Measurements from ENCODE around the gene PROB1.
"Not testable (repeated sequence)": the region's sequence is repeated elsewhere in the genome, so short reads cannot be mapped to it uniquely, and the experiment has no call there.

Gene PROB1

DNA sequence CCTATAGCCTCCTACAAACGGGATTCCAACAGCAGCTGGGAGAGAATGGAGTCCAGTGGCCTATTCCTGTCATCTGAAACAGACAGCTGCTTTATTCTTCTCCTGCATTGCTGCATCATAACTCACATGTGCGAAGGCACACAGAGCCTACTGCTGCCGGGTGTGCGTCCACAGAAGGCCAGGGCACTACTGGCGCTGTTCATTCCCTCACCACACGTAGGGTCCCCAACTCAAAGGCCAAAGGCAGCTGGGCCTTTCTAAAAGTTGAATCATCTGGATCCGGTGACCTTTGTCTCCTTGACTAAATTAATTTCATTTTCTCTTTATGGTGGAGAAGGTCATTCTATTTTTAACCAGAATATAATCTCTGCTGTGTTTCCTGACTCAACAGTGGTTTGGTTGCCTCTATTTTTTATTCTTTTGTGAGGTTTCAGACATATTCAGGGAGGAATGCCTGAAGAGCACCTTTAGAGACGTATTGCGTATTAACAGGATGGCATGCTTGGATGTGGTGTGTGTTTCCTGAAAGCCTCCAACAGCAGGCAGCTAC lies 19.8 kb upstream of the PROB1 start:
- DNase-seq (ENCODE audit: low read depth) = no peak

DNA sequence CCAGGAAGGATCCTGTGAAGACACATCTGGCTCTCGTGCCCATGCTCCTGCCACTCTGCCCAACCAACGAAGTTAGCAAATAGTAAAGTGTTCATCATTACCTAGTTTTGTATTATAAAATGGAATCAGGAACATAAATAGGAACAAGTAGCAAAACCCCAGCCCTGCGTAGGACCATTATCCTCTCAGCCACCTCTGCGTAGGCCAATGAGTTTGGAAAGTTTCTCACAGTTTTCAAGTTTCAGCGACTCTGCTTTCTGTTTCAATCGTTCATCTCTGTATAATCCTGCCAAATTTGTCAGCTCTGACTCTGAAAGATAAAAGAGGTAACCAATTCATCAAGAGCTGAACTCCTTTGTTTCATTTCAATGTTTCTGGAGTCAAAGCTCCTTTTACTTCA lies 19.1 kb upstream of the PROB1 start:
- no peak for DNase-seq (ENCODE audit: low read depth)

DNA sequence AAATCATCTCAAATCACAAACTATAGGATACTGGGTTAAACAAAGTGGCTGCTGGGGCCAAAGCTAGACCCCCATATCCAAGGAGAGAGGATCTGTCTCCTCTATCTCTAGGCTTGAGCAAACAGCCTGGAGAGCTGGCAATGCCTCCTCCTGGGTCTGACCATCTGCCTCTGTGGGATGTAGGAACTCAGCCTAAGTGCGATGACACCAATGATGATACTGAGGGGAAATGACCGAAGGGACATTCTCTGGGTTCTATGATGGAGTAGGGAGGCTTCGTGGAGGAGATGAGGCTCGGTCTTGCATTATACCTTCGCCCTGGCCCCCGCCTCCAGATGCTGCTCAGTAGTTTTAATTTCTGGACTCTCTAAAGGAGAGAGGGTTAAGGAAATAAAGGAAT lies 18.2 kb upstream of the PROB1 start:
- DNase-seq (ENCODE audit: low read depth) = no peak

DNA sequence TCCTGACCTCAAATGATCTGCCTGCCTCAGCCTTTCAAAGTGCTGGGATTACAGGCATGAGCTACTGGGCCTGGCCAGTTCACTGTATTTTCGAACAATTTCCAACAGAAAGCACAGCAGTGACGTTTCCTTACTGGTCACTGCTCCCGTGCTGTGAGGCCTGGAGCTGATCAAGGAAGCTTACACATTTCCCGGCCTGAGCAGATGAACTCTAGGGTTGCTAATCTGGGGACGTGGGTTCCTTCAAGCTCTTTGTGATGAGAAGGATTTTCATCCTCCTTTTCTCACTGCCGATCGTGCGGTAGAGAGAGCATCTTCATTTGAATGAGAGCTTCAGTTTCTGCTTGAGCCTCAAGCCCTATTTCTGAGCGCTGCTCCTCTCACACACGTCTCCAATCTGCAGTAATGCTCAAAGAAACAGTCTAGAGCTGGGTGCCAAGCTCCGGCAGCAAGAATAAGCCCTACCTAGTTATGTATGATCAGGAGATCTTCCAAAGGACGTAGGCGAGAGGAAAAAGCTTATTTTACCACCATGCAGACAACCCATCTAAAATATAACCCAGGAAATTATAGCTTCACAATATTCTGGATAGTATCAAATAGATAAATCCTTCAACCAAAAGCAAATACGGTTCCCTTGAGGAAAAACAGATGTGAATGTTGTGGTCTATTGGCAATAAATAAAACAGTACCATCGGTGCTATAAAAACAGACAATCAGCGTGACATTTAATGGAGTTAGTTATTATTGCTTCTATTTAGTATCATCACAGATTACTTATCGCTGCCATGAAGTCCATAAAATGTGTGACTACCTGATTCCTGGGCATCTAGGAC lies 16.3 kb upstream of the PROB1 start:
- DNase-seq (ENCODE audit: low read depth) = no peak

DNA sequence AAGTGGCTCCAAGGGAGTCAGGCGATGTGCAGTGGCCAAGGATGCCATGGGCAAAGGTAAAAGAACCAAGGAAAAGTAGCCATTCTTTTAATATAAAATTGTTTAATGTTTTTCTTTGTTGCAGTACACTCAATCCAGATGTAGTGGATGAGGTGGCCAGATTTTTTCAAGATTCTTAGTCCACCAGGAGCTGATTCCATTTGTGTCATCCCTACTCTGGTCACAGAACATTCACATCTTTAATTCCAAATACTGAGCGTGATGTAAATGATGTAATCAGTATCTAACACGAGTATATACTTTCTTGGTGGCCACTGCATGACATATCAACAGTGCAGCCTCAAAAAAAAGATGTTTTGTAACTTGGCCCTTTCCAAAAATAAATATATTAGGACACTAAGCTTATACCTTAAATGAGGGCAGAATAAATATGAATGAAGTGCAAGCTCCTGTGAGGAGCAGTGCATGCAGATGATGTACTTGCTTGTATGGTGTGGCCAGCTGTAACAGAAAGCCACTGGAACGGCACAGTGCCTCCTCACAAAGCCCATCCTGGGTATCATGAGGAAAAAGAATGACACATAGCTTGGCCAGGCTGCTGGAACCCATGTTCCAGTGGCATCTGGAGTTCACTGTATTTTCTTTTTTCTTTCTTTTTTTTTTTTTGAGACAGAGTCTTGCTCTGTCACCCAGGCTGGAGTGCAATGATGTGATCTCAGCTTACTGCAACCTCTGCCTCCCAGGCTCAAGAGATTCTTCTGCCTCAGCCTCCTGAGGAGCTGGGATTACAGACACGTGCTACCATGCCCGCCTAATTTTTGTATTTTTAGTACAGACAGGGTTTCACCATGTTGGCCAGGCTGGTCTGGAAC lies 15.5 kb upstream of the PROB1 start:
- DNase-seq (ENCODE audit: low read depth) = no peak

DNA sequence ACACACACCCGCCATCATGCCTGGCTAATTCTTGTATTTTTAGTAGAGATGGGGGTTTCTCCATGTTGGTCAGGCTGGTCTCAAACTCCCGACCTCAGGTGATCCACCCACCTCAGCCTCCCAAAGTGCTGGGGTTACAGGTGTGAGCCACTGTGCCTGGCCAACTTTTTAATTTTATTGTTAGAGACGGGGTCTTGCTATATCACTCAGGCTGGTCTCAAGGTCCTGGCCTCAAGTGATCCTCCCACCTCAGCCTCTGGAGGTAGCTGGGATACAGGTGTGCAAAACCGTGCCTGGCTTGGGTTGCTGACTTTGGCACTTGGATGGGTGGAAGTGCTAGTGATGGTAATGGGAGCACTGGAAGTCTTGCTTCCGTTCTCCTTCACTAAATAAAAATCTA lies 14.2 kb upstream of the PROB1 start:
- DNase-seq (ENCODE audit: low read depth) = not testable (repeated sequence)

DNA sequence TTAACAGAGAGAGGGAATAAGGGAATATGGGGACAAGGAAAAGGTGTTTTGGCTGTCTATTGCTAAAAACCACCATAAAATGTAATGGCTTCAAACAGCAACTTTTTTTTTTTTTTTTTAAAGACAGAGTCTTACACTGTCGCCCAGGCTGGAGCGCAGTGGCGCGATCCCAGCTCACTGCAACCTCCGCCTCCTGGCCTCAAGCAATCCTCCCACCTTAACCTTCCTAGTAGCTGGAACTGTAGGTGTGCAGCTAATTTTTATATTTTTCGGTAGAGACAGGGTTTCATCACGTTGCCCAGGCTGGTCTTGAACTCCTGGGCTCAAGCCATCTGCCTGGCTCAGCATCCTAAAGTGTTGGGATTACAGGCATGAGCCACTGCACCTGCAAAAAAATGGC lies 13.3 kb upstream of the PROB1 start:
- DNase-seq (ENCODE audit: low read depth) = no peak

DNA sequence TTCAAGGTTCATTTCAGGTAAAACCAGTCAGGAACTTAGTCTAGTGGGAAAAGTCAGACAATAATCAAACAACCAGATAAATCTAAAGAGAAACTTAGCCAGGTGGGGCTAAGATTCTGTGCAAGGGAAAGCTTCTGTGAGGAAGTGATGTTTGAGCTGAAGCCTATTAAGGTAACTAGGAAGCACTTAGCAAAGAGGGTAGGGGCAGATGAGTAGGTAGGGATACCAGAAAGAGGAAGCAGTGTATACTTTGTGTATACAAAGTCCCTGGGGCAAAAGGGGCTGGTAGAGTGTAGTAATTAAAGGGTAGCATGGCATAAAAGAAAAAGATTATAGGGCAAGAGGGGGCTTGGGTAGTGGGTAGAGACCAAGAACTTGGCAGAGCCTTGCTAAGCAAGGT lies 12.6 kb upstream of the PROB1 start:
- DNase-seq (ENCODE audit: low read depth) = no peak

DNA sequence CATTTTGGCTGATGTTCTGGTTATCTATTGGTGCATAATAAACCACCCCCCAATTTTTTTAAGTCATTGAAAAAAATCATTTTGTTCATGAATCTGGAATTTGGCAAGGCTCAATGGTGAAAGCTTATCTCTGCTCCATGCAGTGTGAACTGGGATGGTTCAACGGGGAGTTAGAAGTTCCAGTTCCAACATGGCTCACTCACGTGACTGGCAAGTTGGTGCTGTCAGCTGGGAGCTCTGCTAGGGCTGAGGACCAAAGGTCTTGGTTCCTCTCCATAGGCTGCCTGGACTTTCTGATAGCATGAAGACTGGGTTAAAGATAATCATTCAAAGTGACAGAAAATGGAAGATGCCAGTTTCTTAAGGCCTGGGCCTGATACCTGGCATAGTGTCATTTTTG lies 12.1 kb upstream of the PROB1 start:
- DNase-seq (ENCODE audit: low read depth) = no peak

DNA sequence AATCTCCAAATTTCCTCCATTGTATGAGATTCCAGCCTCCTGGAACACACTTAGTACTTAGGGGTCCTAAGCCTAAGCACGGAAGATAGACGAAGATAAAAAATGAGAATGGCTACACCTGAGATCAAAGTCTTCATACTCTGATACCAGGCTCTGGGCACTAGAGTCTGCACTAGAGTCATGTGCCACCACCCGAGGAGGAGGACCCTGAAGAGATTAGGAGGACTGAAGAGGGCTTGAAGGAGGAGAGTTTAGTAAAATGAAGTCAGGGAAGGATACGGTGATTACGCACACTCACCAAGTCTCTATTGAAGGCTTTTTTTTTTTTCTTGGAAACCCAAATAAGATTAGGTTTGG lies 9.6 kb upstream of the PROB1 start:
- no peak for DNase-seq (ENCODE audit: low read depth)

DNA sequence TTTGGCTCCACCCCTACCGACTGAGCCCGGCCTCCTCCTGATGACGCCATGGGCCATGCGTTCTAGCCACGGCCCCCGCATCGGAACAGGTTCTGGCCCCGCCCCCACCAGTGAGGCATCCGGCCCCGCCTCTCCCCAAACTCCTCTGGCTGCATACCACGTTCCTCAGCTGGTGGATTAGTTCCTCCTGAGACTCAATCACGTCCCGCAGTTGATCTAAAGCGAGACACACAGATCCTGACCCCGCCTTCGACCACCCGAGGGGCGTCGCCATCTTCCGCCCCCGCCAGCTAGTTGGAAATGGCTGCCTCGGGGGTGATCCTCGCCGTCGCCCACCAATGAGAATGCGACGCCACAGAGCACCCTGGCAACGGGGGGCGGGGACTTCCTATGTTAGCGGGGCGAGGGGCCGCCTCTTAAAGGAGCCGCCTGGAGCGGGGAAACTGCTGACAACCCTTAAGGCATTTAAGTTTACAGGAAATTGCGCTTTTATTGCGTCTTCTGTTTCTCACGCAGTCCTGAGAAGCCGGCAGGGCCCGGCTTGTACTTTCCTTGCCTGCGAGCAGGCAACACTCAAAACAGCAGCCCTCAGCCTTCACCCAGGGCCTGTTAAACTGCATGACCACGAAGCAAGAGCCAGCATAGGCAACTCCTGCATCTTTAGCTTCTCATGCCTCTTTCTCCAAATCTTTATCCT lies 9.0 kb upstream of the PROB1 start, which contains the start of gene SPATA24:
SPATA24 (minus strand) TSS at position 303 of the 697 bp plus-strand sequence; CDS start at position 274, 29 bp downstream.
- DNase-seq (ENCODE audit: low read depth) = peak; percentile 98

DNA sequence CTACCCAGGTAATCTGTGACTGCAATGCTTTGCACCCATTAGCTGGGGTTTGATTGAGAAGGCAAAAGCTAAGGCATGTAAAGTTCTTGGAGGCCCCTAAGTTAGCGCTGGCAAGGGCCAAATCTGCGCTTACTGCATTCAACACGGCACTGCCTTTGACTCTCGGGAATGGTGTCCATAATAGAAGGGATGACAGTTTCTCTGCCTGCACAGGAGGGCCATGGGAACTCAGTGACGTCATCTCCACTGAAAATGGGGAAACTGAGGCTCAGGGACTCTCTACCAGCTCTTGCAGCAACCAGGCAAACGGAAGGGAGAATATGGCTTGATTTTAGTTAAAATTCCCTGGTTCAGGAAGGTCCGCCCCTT lies 8.5 kb upstream of the PROB1 start:
- DNase-seq (ENCODE audit: low read depth) = no peak

DNA sequence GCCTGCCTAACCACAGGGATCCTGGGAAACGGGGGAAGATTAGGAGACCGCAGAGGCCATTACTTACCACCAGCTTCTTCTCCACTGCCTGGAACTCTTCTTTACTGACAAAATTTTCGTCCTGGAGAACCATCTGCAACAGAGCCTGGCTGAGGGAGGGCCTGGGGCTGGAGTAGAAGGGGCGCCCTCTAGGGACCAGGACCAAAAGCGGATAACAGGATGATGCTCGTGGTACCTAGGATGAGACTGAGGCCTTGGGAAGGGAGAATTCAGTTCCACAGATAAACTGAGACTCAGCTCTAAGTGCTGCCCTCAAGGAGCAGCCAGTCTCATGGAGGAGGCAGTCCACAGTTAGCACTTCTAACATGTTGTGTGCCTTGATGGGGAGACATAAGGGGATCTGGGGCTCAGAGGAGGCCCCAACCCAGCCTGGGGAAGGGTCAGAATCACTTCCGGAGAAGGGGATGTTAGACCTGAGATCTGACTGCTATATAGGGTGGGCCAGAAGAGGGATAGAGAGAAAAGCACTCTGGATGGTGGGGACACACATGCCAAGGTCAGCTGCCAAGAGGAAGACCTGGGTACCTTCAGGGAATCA lies 7.8 kb upstream of the PROB1 start:
- no peak for DNase-seq (ENCODE audit: low read depth)

DNA sequence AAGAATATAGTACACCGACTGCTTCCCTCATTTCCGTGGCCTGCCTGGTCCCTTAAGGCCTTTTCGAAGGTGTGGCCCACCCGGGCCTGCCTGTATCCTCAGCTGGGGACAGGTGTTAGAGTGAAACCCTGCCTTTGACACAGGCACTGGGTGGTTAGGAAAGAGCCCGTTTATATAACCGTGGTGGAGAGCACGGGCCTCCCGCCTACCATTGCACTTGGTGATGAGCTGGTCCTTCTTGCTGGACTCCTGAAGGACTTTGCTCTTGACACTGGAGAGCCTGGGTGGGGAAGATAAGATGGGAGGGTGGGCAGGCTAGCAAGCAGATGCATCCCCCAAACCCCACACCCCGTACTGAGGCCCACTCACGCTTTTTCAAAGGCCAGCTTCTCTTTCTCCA lies 6.6 kb upstream of the PROB1 start:
- no peak for DNase-seq (ENCODE audit: low read depth)

DNA sequence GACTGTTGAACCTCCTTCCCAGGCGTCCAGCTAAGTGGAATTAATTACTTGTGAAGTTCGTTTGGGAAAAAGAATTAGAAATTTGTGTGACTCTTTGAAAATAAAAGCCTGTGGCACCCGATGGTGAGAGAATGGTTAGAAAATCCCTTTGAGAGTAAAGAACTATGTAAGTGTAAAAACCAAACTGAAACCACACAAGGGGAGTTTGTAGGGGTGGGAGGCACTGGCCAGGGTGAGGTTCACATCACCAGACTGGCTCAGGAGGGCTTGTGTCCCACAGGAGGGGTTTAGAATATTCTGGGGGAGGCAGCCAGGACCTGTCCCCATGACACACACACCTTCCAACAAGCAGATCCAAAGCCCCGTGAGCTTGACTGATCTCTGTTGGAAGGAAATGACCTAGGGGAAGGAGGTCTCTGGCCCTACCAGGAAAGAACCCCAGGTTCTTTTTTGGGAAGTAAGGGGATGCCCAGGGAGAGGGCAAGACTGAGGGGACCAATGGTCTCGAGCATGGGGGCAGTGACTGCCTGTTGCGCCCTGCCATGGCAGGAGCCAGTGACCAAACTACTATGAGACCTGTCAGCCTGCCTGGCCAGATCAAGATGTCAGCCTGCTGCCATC lies 4.7 kb upstream of the PROB1 start:
- DNase-seq (ENCODE audit: low read depth) = no peak

DNA sequence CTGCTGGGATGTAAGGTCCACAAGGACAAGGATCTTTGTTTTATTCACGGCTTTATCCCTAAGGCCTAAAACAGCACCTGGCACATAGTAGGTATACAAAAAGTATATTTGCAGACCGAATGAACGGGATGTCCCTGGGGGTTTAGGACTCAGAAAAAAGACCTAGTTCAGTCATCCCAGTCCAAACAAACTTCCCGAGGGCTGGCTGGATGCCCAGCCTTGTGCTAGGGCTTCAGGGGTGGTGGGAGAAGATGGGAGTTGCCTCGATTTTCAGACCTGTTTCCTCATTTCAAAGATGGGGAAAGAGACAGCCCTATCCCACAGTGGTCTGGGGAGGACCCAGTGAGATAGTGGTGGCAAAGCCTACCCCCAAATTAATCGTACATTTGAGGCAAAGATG lies 3.0 kb upstream of the PROB1 start:
- DNase-seq (ENCODE audit: low read depth) = no peak

DNA sequence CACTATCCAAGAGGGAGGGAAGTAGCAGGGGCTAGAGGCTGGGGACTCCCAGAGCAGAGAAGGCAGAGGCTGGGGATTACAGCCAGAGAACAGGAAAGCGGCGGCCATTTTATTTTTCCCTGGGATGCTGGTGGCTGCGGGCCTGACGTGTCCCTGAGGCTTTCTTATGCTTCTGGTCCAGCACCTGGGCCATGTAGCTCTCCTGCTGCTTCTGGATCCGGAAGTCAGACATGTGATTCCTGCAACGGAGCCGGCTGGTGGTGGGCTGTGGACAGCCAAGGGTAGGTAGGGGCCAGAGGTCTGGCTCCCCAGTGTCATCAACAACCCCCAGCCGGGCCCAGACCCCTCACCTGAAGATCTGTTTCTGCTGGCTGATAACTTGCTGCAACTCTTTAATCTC lies 1.8 kb upstream of the PROB1 start:
- no peak for DNase-seq (ENCODE audit: low read depth)

DNA sequence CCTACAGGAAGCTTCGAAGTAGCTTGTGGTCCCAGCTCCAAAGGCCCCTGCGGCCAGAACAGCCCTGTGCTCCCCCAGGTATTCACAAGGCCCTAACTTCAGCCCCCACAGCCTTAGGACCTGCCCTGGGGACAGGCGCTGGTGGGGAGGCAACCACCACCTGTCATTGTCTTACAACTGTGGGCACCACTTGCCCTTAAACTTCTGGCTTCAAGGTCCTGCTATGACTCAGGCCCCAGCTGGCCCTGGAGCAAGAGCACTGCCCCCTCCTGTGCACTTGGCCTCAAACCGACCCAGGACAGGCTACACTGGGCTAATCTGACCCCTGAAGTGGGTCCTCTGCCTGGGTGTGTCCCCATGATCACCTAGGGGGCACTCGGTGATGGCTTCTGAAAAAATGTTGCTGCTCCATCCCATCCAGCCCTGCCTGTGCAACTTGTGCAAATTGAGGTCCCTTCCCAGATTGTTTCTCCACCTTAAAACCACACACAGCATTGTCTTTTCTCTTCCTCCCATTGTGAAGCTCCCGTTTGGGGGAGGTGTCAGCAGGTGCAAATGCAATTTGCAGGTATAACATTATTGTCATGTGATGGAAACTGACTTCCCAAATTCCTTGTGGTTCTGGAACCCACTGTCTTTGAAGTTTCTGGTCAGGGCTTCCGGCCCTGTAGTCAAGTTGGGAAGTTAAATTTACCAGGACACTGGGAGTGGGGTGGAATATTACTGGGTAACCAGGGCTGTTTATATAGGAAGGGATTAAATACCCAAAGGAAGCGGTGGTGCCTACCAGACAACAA lies 1.1 kb upstream of the PROB1 start:
- DNase-seq (ENCODE audit: low read depth) = no peak

DNA sequence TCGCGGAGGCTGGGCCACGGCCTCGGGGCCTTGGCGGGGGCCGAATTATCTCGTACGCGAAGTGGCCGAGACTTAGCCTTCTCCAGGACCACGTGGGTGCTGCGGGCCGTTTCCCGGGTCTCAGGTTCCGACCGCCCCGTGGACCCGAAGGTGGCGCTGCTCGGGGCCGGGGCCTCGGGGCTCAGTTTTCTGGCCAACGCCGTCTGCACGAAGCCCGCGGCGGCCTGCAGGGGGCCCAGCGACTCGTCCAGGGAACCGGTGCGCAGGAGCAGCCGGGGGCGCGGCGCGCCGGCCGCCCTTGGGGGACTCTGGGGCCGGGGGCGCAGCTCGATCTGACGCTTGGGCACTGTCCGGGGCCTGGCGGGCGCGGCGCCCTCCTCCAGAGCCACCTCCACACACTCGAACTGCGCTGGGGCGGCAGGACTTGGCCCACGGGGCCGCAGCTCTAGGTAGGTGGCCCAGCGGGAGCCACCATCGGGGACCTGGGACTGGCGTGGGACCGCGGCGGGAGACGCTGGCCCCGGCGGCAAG lies 716 bp downstream of the PROB1 start:
- DNase-seq (ENCODE audit: low read depth) = peak; percentile 53

DNA sequence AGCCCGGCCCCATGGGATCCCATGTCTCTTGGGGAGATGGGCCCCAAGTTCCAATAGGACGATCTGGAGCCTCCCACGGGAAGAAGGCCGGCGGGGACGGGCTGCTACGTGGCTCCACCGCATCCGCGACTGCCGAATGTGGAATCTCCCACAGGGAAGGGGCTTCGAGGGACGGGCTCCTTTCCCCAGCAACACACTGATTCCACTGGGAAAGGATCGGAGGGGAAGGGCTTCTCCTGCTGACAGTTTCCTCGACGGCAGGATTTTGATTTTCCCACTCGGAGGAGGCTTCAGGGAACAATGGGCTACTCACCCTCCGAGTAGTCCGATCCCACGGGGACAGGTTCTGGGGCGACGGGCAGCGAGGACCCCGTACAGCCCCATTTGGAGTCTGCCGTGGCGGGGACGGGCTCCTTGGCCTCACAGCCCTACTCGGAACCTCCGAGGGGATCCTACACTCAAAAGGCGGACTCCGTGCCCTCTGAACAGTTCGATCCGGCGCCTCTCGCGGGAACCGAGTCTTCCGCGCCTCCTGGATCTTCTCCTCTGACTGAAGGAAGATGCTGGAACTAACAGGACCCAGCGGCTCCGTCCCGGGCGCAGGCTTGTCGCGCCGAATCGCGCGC lies 1.3 kb downstream of the PROB1 start:
- DNase-seq (ENCODE audit: low read depth) = no peak
